Muscle of back (tissue), 11 donors: ENCODE measurements around the gene RPL29. TPM values are rescaled to one million over a fixed set of nuclear protein-coding genes. Genes with fewer than 3 reads are reported as not detected.

Source experiments
- DNase-seq, 3 donors: peaks; one replicate each; pipeline versions ENCODE4 v3.0.0 to v3.0.0-alpha.2; 2013
- polyA plus RNA-seq, 10 donors: library from polyadenylated mRNA; unstranded; fragments of 120-200 nt; gene quantifications; one replicate each; pipeline ENCODE4 v1.2.1, GENCODE V29; 2013; ENCODE audit not compliant: insufficient read length in 10 of 10

The RPL29 gene
- polyA plus RNA-seq, 10 donors: 2,242 to 3,145 (median 2,773) TPM

- no peak for DNase-seq
These were observed 10.6 kb downstream of the RPL29 start for GRCh38 chr3:51985063-51985462.

- DNase-seq: no peak
These were observed 11.4 kb downstream of the RPL29 start for GRCh38 chr3:51984269-51984647.

DNA sequence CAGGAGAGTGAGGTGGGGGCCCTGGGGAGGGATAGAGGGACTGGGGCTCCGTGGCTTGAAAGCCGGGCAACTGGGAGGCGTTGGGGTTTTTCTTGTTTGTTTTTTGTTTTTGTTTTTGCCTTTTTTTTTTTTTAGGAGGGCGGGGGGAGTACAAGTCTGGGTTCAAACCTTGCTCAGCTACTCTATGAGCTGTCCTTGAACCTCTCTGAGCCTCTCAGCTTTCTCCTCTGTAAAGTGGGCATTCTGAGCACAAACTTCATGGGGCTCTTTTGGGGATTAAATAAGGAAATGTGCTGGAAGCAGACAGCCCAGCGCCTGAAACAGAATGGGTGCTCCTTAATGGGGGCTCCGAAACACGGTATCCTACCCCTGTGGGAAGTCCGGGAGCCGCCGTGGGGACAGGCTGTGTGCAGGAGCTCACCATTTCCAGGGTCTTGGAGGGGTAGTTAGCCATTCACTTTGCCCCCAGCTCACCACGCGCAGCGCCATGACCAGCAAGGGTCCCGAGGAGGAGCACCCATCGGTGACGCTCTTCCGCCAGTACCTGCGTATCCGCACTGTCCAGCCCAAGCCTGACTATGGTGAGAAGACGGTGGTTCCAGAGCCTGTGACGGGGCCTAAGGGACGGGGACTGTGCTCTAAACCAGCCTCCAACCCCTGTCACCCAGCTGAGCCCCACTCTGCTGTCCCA lies 12.0 kb downstream of the RPL29 start:
- no peak for DNase-seq

DNA sequence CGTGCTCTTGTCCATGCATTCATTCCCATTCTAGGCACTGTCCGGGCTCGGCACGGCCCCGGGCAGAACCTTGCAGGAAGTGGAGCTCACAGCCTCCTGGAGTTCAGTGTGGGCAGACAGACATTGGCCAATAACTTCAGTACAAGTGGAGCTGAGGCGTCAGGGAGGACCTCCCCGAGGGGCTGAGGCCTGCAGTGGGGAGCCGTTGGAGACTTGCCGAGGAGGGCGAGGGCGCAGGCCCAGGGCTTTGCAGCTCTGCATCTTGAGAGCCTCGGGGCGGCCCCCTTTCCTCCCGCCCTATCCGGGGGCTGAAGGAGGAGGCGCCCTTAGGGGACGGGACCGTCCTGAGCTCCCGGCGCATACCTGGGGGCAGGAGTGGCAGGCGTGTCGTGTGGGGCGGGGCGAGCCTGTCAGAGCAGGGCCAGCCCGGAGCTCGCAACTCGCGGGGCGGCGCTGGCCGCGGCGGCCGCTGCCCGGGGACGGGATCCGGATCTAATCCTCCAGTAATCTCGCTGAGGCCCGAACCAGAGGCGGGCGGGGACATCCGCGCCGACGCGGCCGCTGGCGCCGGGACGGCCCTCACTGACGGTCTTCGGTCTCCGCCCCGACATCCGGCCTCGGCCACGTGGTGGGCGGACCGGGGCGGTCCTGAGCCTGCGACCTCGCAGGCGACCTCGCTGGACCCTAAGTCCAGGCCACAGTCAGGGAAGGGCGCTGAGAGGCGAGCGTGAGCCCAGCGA lies 12.7 kb downstream of the RPL29 start, which contains the start of gene ACY1:
ACY1 (plus strand) TSS at position 698 of the 740 bp plus-strand sequence. CDS start 530 bp downstream, outside the sequence.
- peak; percentile 81 to 97 (median 92) for DNase-seq

DNA sequence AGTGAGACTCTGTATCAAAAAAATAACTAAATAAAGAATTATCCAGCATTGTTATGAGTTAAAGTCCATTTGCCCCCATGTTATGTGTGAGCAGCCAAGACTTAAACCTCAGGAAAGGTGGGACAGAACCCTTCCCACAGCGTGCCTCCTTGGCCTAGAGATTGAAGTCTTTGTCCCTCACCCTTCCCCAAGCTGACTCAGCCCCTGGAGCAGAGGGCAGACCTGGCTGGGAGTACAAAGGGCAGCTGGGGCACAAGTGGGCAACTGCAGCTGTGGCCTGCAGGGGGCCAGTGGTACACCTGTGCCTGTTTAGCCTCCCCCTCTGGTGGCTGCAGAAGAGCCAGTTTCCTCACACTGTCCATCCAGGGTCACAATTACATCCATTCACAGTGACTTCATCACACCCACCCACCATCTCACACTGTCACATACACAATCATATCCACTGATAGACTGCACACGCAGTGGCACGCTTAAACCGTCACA lies 13.3 kb downstream of the RPL29 start:
- DNase-seq: no peak

- DNase-seq: no peak
These were observed 15.4 kb downstream of the RPL29 start for GRCh38 chr3:51980253-51980652.

- no peak for DNase-seq
These were observed 17.6 kb downstream of the RPL29 start for GRCh38 chr3:51978143-51978502.

DNA sequence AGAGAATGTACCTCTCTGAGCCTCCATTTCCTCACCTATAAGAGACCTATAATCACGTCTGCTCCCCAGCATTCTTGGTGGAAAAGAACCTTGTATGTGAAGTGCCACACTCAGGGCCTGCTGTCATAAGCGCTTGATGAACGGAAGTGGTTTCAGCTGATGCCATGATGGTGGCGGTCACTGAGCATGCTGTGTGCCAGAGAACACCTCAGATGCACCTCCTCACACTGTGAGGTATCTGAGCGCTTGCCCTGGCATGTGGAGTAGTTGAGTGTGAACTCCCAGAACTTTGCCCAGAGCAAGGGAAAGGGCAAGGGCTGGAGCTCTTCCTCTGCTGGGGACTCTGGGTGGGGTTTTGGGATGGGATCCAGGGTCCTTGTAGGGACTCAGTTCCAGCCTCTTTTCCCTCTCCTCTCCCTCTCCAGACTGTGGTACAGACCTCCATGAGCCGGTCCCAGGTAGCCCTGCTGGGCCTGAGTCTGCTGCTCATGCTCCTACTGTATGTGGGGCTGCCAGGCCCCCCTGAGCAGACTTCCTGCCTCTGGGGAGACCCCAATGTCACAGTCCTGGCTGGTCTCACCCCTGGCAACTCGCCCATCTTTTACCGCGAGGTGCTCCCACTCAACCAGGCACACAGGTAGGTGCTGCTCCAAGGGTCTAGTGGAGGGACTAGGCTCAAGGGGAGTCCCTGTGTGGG lies 18.1 kb downstream of the RPL29 start:
- no peak for DNase-seq

DNA sequence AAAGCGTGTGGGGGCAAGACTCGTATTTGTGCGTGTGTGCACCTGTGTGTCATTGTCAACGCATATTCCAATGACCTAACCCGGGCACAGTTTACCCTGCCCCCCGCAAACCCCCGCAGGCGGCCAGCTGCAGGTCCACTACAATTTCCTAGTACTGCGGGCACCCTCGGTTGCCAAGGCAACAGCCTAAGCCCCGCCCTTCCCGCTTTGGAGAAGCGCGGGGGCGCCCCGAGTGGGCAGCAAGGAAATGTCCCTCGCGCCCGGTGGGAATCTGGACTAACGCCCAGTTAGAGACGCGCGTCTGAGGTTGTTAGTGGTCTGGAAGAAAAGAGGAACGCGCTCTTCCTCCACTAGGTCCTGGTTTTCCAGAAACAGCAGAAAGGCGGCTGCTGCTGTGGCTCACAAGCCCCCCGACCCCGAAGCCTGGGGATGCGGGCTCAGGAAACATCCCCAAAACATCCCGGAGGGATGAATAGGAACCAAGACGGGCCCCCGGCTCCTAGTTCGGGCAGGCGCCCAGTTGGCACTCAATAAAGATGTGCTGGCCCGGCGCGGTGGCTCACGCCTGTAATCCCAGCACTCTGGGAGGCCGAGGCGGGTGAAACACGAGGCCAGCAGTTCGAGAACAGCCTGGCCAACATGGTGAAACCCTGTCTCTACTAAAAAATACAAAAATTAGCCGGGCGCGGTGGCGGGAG lies 19.7 kb downstream of the RPL29 start:
- peak in 2 of 3 donors; percentile 65 to 79 for DNase-seq

DNA sequence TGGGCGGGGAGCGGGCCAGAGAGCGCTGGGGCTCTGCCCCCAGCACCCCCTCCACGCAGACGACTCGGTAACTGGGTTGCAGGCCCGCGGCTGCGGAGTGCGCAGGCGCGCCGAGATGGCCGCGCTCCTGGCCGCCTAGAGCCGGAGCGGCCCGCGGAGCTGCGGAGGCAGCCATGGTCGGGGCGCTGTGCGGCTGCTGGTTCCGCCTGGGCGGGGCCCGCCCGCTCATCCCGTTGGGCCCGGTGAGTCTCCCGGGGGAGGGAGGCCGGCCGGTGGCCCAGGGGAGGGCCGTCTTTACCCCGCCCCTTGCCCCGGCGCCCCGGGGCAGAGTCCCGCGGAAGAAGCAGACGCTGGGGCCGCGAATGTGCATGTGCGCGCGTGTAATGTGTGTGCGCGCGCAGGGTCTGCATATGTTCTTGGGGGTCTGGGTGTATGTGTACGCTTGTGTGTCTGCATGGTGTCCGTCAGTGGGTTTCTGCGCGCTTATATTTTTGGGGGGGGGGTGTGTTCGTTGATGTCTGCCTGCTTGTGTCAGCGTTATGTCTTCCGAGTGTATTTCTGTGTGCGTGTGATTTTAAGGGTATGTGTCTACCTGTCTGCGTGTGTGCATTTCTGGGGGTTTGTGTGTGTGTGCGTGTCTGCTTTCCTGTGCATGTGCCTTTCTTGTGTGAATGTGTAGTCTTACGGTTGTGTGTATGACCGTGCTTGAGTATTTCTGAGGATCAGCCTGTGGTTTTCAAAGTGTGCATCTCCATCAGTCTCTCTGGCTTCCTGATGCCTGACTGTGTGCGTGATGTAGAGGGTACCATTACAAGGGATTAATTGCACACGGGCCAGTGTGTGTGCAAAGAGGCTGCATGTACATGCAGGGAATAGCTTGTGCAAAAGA lies 20.5 kb downstream of the RPL29 start, which contains the start of gene ABHD14A:
ABHD14A (plus strand) TSS at position 102 of the 889 bp plus-strand sequence; CDS start at position 174, 72 bp downstream.
- DNase-seq: peak in 2 of 3 donors; percentile 85 to 91

DNA sequence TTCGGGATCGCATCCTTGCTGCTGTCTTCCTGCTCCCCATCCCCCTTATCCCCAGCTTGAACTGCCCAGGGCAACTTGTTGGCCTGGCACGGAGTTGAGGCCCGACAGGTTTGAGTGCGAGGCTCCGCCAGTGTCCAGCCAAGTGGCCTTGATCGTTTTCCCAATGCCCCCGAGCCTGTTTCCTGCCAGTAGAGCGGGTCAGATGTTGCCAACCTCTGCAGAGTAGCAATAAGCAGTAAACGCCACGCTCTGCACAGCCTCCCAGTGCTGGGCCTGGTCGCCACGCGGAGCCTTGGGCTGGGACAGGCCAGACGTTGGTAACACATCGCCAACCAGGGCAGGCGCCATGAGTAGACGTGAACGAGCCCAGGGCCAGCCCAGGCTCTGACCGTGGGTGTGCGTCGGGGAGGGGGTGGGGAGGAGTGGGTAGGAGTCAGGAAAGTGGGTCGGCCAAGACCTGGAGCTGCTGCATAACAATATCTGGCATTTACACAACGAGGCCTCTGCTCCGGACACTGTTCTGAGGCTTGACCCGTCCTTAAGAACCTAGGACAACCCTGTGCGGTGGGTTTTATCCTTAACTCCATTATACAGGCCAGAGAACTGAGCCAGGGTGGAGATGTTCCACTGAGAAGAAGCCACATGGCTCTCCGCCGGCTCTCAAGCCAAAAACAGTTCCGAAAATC lies 21.3 kb downstream of the RPL29 start:
- no peak for DNase-seq

GRCh38 chr3:51971350-51971749 lies 24.3 kb downstream of the RPL29 start:
- DNase-seq: no peak

GRCh38 chr3:51970606-51971300 lies 24.9 kb downstream of the RPL29 start:
- no peak for DNase-seq

GRCh38 chr3:51969841-51970240 lies 25.9 kb downstream of the RPL29 start:
- DNase-seq: no peak

DNA sequence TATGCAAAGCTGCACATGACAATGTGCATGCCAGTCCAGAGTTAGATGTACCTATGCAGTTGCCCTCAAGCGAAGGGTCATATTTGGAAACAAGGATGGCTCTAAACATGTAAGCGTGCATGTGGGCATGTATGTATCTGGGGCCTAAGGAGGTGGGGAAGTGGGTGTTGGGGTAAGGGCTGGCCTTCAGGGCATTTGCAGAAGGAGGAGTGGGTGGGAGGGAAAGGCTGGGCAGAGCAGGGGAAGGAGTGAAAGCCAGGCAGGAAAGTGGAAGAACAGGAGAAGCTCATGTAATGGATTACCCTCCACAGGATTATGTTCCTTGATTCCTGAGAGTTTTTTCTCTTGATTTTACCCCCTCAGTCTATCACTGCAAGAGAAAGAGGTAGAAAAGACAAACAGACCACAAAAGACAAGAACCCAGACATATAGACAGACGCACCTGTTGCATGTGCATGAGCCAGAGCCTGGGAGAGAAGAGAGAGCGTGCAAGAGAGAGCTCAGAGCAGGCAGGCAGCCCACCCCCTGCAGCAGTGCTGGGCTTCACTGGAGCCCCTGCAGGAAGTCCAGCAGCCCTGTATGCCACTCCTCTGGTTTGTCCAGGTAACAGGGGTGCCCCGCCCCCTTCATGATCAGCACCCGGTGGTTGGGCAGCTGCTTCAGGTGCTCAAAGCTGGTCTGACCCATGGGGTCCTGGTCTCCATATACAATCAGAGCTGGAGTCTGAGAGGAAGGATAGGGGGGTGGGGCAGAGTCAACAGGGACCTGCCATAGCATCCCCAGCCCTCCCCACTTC lies 26.6 kb downstream of the RPL29 start:
- no peak for DNase-seq

DNA sequence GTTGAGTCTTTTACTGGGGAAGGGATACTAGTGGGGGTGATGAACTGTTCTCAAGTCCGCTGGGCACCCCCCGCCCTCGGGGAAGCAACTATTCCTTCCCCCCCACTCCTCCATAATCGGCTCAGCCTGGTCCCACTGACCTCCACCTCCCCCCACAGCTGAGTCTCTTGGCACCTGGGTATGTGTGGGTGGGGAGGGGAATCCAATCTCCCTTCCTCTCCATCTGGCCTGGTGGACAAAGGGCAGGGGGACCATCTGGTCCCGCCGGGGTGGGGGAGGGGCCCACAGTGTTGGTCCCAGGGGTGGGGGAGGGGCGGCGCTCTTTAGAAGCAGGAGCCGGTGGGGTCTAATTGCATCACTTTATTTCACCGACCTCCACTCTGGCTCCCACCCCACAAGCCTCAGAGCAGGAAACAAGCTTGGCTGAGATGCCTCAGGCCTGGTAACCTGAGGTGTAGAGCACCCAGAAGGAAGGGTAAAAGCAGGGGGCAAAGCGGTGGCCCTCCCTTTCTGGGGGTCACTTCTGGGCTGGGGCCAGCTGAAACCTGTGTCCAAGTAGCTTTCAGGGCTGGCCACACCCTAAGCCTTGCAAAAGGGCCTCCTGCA lies 27.4 kb downstream of the RPL29 start:
- DNase-seq: no peak

DNA sequence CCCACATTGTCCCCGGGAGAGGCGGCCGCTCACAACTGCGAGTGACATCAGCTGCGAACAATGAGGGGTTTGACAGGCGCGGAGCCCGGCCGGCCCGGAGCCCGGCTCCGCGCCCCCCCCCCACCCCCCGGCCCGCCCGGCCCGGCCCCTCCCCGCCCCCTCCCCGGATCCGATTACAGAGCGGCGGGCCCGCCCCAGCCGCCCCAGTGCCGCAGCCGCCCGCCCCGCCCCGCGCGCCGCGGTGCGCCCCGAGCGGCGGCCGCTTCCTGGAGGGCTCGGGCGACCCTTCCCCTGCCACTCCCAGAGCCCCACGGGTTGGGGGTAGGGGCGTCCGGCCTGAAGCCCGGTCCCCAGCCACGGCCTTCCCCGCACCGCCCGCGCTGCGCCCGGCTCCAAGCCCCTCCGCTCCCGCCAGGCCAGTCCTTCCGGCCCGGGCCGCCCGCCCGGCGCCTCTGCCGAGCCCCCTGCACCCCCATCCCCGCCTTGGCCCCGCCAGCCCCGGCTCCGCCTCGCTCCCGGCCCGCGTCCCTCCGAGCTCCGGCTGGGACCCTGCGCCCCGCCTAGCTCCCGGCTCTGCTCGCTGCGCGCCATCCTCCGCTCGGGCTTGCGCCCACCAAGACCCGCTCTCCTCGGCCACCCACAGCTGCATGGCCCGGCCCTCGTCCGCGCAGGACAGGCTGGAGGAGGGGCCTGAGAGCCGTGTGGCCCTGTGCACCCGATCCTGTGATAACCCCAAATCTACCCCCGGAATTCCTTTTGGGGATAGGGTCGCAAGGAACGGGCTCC lies 28.1 kb downstream of the RPL29 start, which contains the start of gene PCBP4:
PCBP4 (minus strand) TSS at position 71 of the 786 bp plus-strand sequence. CDS start 6,214 bp downstream, outside the sequence.
- peak in 2 of 3 donors; percentile 75 to 88 for DNase-seq
